HL-60/S4 (cell line): Measurements from ENCODE around the gene NRBP1.
"Not testable (repeated sequence)": the region's sequence is repeated elsewhere in the genome, so short reads cannot be mapped to it uniquely, and the experiment has no call there.

Source experiments
- in situ Hi-C: fragments of 300-500 bp; cut with MboI; formaldehyde crosslinking; loops from 2 replicates; pipeline ENCODE4 v1.14.3; 2022; ENCODE audit warnings: low sequenced_read_pairs

NRBP1 gene

GRCh38 chr2:27421660-27422250 lies 6.7 kb upstream of the NRBP1 start:
- in situ Hi-C loops: no loop called here

GRCh38 chr2:27422958-27423357 lies 5.5 kb upstream of the NRBP1 start:
- in situ Hi-C loops: no loop called here

GRCh38 chr2:27425039-27425438 lies 3.4 kb upstream of the NRBP1 start:
- in situ Hi-C loops: not testable (repeated sequence)

GRCh38 chr2:27427863-27428212 lies 593 bp upstream of the NRBP1 start:
- in situ Hi-C loops: no loop called here

GRCh38 chr2:27428978-27429541 lies 629 bp downstream of the NRBP1 start:
- in situ Hi-C loops: no loop called here

GRCh38 chr2:27431395-27431794 lies 3.0 kb downstream of the NRBP1 start:
- in situ Hi-C loops: no loop called here

GRCh38 chr2:27435628-27436027 lies 7.2 kb downstream of the NRBP1 start:
- in situ Hi-C loops: no loop called here

GRCh38 chr2:27441226-27441926 lies 12.9 kb downstream of the NRBP1 start:
- in situ Hi-C loops: no loop called here

GRCh38 chr2:27441958-27442919 lies 13.8 kb downstream of the NRBP1 start, which contains the start of gene KRTCAP3:
Gene KRTCAP3 (plus strand): TSS chr2:27442381. CDS start chr2:27442413, 32 bp downstream.
- in situ Hi-C loops: no loop called here

- in situ Hi-C loops: no loop called here
Measured at GRCh38 chr2:27442920-27443282, 14.5 kb downstream of the NRBP1 start.

- in situ Hi-C loops: no loop called here
Measured at GRCh38 chr2:27445155-27445554, 16.7 kb downstream of the NRBP1 start.

GRCh38 chr2:27445615-27446014 lies 17.2 kb downstream of the NRBP1 start:
- in situ Hi-C loops: no loop called here

GRCh38 chr2:27446057-27446456 lies 17.6 kb downstream of the NRBP1 start:
- in situ Hi-C loops: no loop called here

- in situ Hi-C loops: no loop called here
Measured at GRCh38 chr2:27448381-27448780, 19.9 kb downstream of the NRBP1 start.

GRCh38 chr2:27451095-27451494 lies 22.7 kb downstream of the NRBP1 start:
- in situ Hi-C loops: no loop called here

- in situ Hi-C loops: no loop called here
Measured at GRCh38 chr2:27453968-27454367, 25.5 kb downstream of the NRBP1 start.

- in situ Hi-C loops: no loop called here
Measured at GRCh38 chr2:27461118-27461517, 32.7 kb downstream of the NRBP1 start.

GRCh38 chr2:27464443-27464842 lies 36.0 kb downstream of the NRBP1 start:
- in situ Hi-C loops: no loop called here

GRCh38 chr2:27471961-27472360 lies 43.5 kb downstream of the NRBP1 start:
- in situ Hi-C loops: no loop called here

- in situ Hi-C loops: no loop called here
Measured at GRCh38 chr2:27485496-27485895, 57.1 kb downstream of the NRBP1 start.

GRCh38 chr2:27489118-27489497 lies 60.7 kb downstream of the NRBP1 start:
- in situ Hi-C loops: no loop called here
